ENCODE measurements around the gene UCHL3.
"Not testable (repeated sequence)": the region's sequence is repeated elsewhere in the genome, so short reads cannot be mapped to it uniquely, and the experiment has no call there.

Gene UCHL3

DNA sequence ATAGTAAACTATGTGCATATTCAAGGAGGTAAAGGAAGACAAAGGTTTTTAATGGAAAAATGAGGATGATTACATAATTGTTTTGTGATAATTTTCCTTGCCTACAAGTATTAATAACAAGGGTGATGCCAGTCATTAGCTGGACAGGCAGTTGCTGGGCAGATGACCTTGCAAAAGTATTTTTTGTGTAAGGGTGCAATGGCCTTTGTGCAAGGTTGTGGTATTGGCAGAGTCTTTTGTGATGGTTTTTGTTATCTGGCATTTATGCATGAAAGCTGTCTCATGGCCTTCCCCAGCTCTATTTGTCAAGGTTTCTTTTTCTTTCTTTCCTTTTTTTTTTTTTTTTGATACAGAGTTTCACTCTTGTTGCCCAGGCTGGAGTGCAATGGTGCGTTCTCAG lies 7.6 kb upstream of the UCHL3 start:
- Histone ChIP-seq H3K4me1 (ENCODE audit: insufficient read depth, low read length, severe bottlenecking) (peaks cover 8% of the 10 kb centered on the region), H2AFZ (ENCODE audit: low read length) (no peak overlapping the region), H3K9me3 (ENCODE audit: low read length) (no peaks in the 10 kb centered on the region), H3F3A (ENCODE audit: insufficient read depth, low read length) (no peaks in the 10 kb centered on the region), H3K36me3 (ENCODE audit: insufficient read depth, low read length) (no peaks in the 10 kb centered on the region), H3K9ac (ENCODE audit: low read length) (no peak overlapping the region), H3K79me2 (ENCODE audit: insufficient read depth, low read length) (peaks cover 2% of the 10 kb centered on the region; the same call in 1 of the 2 replicates), H3K27ac (ENCODE audit: low read depth, low read length, poor library complexity, severe bottlenecking) (no peak overlapping the region), H3K9me2 (ENCODE audit: low read depth, low read length) (no peaks in the 10 kb centered on the region), H3K4me2 (ENCODE audit: low read length) (no peak overlapping the region), H3K27me3 (ENCODE audit: insufficient read depth, low read length) (no peaks in the 10 kb centered on the region), H3K4me3 (ENCODE audit: low read depth, low read length, poor library complexity, severe bottlenecking) (no peak overlapping the region), H4K20me1 (ENCODE audit: insufficient read depth, low read length) (no peaks in the 10 kb centered on the region)
- TF ChIP-seq EZH2 (IDR thresholded peaks at IDR 0.05; ENCODE audit: borderline replicate concordance, low read length) (no peak), CTCF (IDR thresholded peaks at IDR 0.05; ENCODE audit: low read length) (no peak)

GRCh38 chr13:75544681-75545330 lies 4.8 kb upstream of the UCHL3 start:
- no peaks in the 10 kb centered on the region for H3K9me3 ChIP-seq (ENCODE audit: low read length)
- H4K20me1 ChIP-seq (ENCODE audit: insufficient read depth, low read length) = no peaks in the 10 kb centered on the region
- no peak overlapping the region for H3K4me3 ChIP-seq (ENCODE audit: low read depth, low read length, poor library complexity, severe bottlenecking)
- no peak overlapping the region for H2AFZ ChIP-seq (ENCODE audit: low read length)
- no peaks in the 10 kb centered on the region for H3K36me3 ChIP-seq (ENCODE audit: insufficient read depth, low read length)
- H3K27me3 ChIP-seq (ENCODE audit: insufficient read depth, low read length) = no peaks in the 10 kb centered on the region
- H3K4me2 ChIP-seq (ENCODE audit: low read length) = no peak overlapping the region
- no peak for TF ChIP-seq CTCF (IDR thresholded peaks at IDR 0.05; ENCODE audit: low read length)
- TF ChIP-seq EZH2 (IDR thresholded peaks at IDR 0.05; ENCODE audit: borderline replicate concordance, low read length) = no peak
- no peaks in the 10 kb centered on the region for H3F3A ChIP-seq (ENCODE audit: insufficient read depth, low read length)
- H3K79me2 ChIP-seq (ENCODE audit: insufficient read depth, low read length) = peaks cover under 1% of the 10 kb centered on the region
- H3K9me2 ChIP-seq (ENCODE audit: low read depth, low read length) = no peaks in the 10 kb centered on the region
- H3K4me1 ChIP-seq (ENCODE audit: insufficient read depth, low read length, severe bottlenecking) = peaks cover 7% of the 10 kb centered on the region
- no peak overlapping the region for H3K27ac ChIP-seq (ENCODE audit: low read depth, low read length, poor library complexity, severe bottlenecking)
- no peak overlapping the region for H3K9ac ChIP-seq (ENCODE audit: low read length)

DNA sequence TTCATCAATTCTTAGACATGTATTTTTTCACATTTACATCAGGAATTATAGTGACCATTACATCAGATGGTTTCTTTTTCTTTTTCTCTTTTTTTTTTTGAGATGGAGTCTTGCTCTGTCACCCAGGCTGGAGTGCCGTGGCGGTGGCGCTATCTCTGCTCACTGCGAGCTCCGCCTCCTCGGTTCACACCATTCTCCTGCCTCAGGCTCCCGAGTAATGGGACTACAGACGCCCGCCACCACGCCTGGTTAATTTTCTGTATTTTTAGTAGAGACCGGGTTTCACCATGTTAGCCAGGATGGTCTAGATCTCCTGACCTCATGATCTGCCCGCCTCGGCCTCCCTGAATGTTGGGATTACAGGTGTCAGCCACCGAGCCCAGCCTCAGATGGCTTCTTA lies 4.2 kb upstream of the UCHL3 start:
- not testable (repeated sequence) for H3K4me1 ChIP-seq (ENCODE audit: insufficient read depth, low read length, severe bottlenecking); H3K9me2 ChIP-seq (ENCODE audit: low read depth, low read length); H3K27ac ChIP-seq (ENCODE audit: low read depth, low read length, poor library complexity, severe bottlenecking); H3K9me3 ChIP-seq (ENCODE audit: low read length); H3K27me3 ChIP-seq (ENCODE audit: insufficient read depth, low read length); H3K36me3 ChIP-seq (ENCODE audit: insufficient read depth, low read length); H3K4me3 ChIP-seq (ENCODE audit: low read depth, low read length, poor library complexity, severe bottlenecking); H3K79me2 ChIP-seq (ENCODE audit: insufficient read depth, low read length); H3K9ac ChIP-seq (ENCODE audit: low read length); H3F3A ChIP-seq (ENCODE audit: insufficient read depth, low read length); H3K4me2 ChIP-seq (ENCODE audit: low read length); H4K20me1 ChIP-seq (ENCODE audit: insufficient read depth, low read length); H2AFZ ChIP-seq (ENCODE audit: low read length)

DNA sequence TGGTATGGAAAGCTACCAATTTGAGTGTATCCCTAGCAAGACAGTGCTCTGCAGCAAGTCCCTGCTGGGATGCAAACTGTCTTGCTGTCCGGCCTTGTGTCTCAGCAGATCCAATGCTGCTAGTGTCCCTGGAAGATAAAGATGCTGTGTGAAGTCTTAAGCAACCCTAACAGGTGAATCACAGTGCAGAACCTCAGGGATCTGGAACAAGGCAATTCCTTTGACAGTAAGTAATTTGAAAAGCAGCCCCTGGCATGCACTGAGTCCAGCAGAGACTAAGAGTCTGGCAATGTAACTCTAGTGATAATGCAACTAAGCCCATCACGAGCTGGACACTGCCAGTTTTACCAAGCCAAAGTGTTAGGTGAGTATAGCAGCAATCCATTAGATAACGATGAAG lies 1.7 kb upstream of the UCHL3 start:
- Histone ChIP-seq H4K20me1 (ENCODE audit: insufficient read depth, low read length) (no peaks in the 10 kb centered on the region), H3K4me1 (ENCODE audit: insufficient read depth, low read length, severe bottlenecking) (peaks cover 29% of the 10 kb centered on the region), H3K36me3 (ENCODE audit: insufficient read depth, low read length) (peaks cover 11% of the 10 kb centered on the region; the same call in 1 of the 2 replicates), H3K27ac (ENCODE audit: low read depth, low read length, poor library complexity, severe bottlenecking) (no peak overlapping the region), H3K4me2 (ENCODE audit: low read length) (no peak overlapping the region), H2AFZ (ENCODE audit: low read length) (no peak overlapping the region), H3K9ac (ENCODE audit: low read length) (no peak overlapping the region), H3K79me2 (ENCODE audit: insufficient read depth, low read length) (peaks cover 31% of the 10 kb centered on the region), H3K9me2 (ENCODE audit: low read depth, low read length) (no peaks in the 10 kb centered on the region), H3F3A (ENCODE audit: insufficient read depth, low read length) (no peaks in the 10 kb centered on the region), H3K4me3 (ENCODE audit: low read depth, low read length, poor library complexity, severe bottlenecking) (no peak overlapping the region), H3K27me3 (ENCODE audit: insufficient read depth, low read length) (no peaks in the 10 kb centered on the region), H3K9me3 (ENCODE audit: low read length) (no peaks in the 10 kb centered on the region)
- no peak for TF ChIP-seq CTCF (IDR thresholded peaks at IDR 0.05; ENCODE audit: low read length)
- TF ChIP-seq EZH2 (IDR thresholded peaks at IDR 0.05; ENCODE audit: borderline replicate concordance, low read length) = no peak
